Measurements from ENCODE around the gene LSM10. TPM values are rescaled to one million over a fixed set of nuclear protein-coding genes. Genes with fewer than 3 reads are reported as not detected.
A peak's percentile ranks its signal among the peaks of the same experiment; 100 is the strongest.

The LSM10 gene
- total RNA-seq, 1 donor from 2014 or later, result 39.4 TPM

- intact Hi-C loops (cut with DNase I), result no loop called here
- Histone ChIP-seq H3K9me3 (no peaks in the 10 kb centered on the region), H3K36me3 (no peaks in the 10 kb centered on the region), H3K4me3 (no peak overlapping the region), H3K27me3 (no peaks in the 10 kb centered on the region), H3K4me1 (peaks cover 61% of the 10 kb centered on the region), H3K27ac (peak overlapping the region; percentile 80)
- ATAC-seq (no peak), DNase-seq (no peak)
- no peak for TF ChIP-seq CTCF (IDR thresholded peaks at IDR 0.05)
Observed at GRCh38 chr1:36382231-36382630, 15.5 kb downstream of the LSM10 start.

- Histone ChIP-seq H3K27me3 (no peaks in the 10 kb centered on the region), H3K4me3 (no peak overlapping the region), H3K4me1 (peaks cover 54% of the 10 kb centered on the region), H3K9me3 (no peaks in the 10 kb centered on the region), H3K36me3 (no peaks in the 10 kb centered on the region), H3K27ac (peak overlapping the region; percentile 80)
- intact Hi-C loops (cut with DNase I), result no loop called here
- no peak for TF ChIP-seq CTCF (IDR thresholded peaks at IDR 0.05)
- ATAC-seq, result no peak
- DNase-seq, result no peak
Observed at GRCh38 chr1:36381405-36381804, 16.3 kb downstream of the LSM10 start.

- H3K27ac ChIP-seq, result peak overlapping the region; percentile 80
- H3K36me3 ChIP-seq, result no peaks in the 10 kb centered on the region
- TF ChIP-seq CTCF (IDR thresholded peaks at IDR 0.05), result no peak
- no peak overlapping the region for H3K4me3 ChIP-seq
- no peak for ATAC-seq
- no peaks in the 10 kb centered on the region for H3K27me3 ChIP-seq
- no peaks in the 10 kb centered on the region for H3K9me3 ChIP-seq
- H3K4me1 ChIP-seq, result peaks cover 59% of the 10 kb centered on the region
- DNase-seq, result no peak
- intact Hi-C loops (cut with DNase I), result no loop called here
Observed at GRCh38 chr1:36380782-36381181, 16.9 kb downstream of the LSM10 start.

- Histone ChIP-seq H3K27ac (peak overlapping the region; percentile 80), H3K4me1 (peaks cover 65% of the 10 kb centered on the region), H3K4me3 (no peak overlapping the region), H3K36me3 (no peaks in the 10 kb centered on the region), H3K9me3 (no peaks in the 10 kb centered on the region), H3K27me3 (no peaks in the 10 kb centered on the region)
- ATAC-seq (peak; percentile 18), DNase-seq (no peak)
- TF ChIP-seq CTCF (IDR thresholded peaks at IDR 0.05), result no peak
- intact Hi-C loops (cut with DNase I), result no loop called here
Observed at GRCh38 chr1:36380143-36380619, 17.5 kb downstream of the LSM10 start.

- intact Hi-C loops (cut with DNase I), result no loop called here
- peaks cover 72% of the 10 kb centered on the region for H3K4me1 ChIP-seq
- peak overlapping the region; percentile 56 for H3K27ac ChIP-seq
Observed at GRCh38 chr1:36377791-36378492, 19.8 kb downstream of the LSM10 start.

More at GRCh38 chr1:36377791-36378492, 19.8 kb downstream of the LSM10 start:
- TF ChIP-seq CTCF (IDR thresholded peaks at IDR 0.05), result no peak
- no peak overlapping the region for H3K4me3 ChIP-seq
- no peak for DNase-seq
- H3K9me3 ChIP-seq, result no peaks in the 10 kb centered on the region
- no peaks in the 10 kb centered on the region for H3K27me3 ChIP-seq
- H3K36me3 ChIP-seq, result no peaks in the 10 kb centered on the region
- ATAC-seq, result no peak
